Panc1 (cell line): ENCODE results near the gene ETFA. TPM values are rescaled to one million over a fixed set of nuclear protein-coding genes. Genes with fewer than 3 reads are reported as not detected.
A peak's percentile ranks its signal among the peaks of the same experiment; 100 is the strongest.

ENCODE experiments used
- ATAC-seq: fragments of 200-7000 bp; cut with Tn5 transposase; 2 replicates; pipeline ENCODE4 v1.9.1; 2020; ENCODE audit warnings: mild to moderate bottlenecking, moderate library complexity
- BruUV-seq: library from RNA; stranded (reverse); fragments of 400-500 nt; replicated peaks from 2 replicates; lab custom pipeline; 2021; lab: Mats Ljungman, UMichigan
- CTCF ChIA-PET: fragments of 300-600 bp; sonication (Branson Sonifier 250); formaldehyde crosslinking; loops from one replicate; lab custom pipeline; 2022; ENCODE audit warnings: antibody characterized with exemption; lab: Charles Lee
- POLR2A ChIA-PET: fragments of 300-600 bp; sonication (Branson Sonifier 250); formaldehyde crosslinking; loops from one replicate; lab custom pipeline; 2022; ENCODE audit warnings: antibody characterized with exemption; lab: Charles Lee
- DNase-seq: peaks from one replicate; pipeline ENCODE4 v3.0.0-alpha.2; 2010; ENCODE audit warnings: low read depth, low spot score
- H3K27ac ChIP-seq: 2 replicates; pipeline ENCODE4 v1.5.1; 2011; ENCODE audit warnings: mild to moderate bottlenecking, low read length, inconsistent platforms
- H3K27me3 ChIP-seq: fragments of 200-500 bp; sonication (Bioruptor generic); 2 replicates; pipeline ENCODE4 v1.6.0; 2014; ENCODE audit warnings: low read length, inconsistent platforms; ENCODE audit not compliant: control insufficient read depth, insufficient read depth
- H3K36me3 ChIP-seq: fragments of 200-500 bp; sonication (Bioruptor generic); 2 replicates; pipeline ENCODE4 v1.5.1; 2014; ENCODE audit warnings: inconsistent platforms, mild to moderate bottlenecking, low read length, moderate library complexity; ENCODE audit not compliant: control insufficient read depth, insufficient read depth
- H3K4me1 ChIP-seq: 2 replicates; pipeline ENCODE4 v1.5.1; 2011; ENCODE audit warnings: inconsistent platforms, mild to moderate bottlenecking, low read length, moderate library complexity; ENCODE audit not compliant: control insufficient read depth, insufficient read depth
- H3K4me3 ChIP-seq, 2 experiments: 2 replicates each; pipeline ENCODE4 v1.5.1; 2011 to 2012; ENCODE audit warnings: low read depth in 2 of 2, low read length in 2 of 2, mild to moderate bottlenecking in 2 of 2, inconsistent platforms in 1 of 2, moderate library complexity in 1 of 2
- H3K9me3 ChIP-seq: fragments of 200-500 bp; sonication (Bioruptor generic); 2 replicates; pipeline ENCODE4 v1.5.1; 2014; ENCODE audit warnings: low read depth, mild to moderate bottlenecking, inconsistent platforms, low read length, moderate library complexity; ENCODE audit not compliant: control insufficient read depth, insufficient read depth
- CTCF ChIP-seq: fragments of 450-650 bp; IDR thresholded peaks from 2 replicates; pipeline ENCODE4 v1.5.1; 2017; ENCODE audit warnings: mild to moderate bottlenecking
- POLR2AphosphoS5 ChIP-seq: IDR thresholded peaks from 2 replicates; pipeline ENCODE4 v1.6.1; 2012; ENCODE audit warnings: mild to moderate bottlenecking, low read depth, low read length, moderate library complexity
- REST ChIP-seq, 2 experiments: IDR thresholded peaks; 2 replicates each; pipeline ENCODE4 v1.6.1; 2011 to 2012; ENCODE audit warnings: low read depth in 2 of 2, control low read depth in 1 of 2, low read length in 1 of 2, mild to moderate bottlenecking in 1 of 2, moderate library complexity in 1 of 2; ENCODE audit not compliant: insufficient read depth in 1 of 2
- SIN3A ChIP-seq: IDR thresholded peaks from 2 replicates; pipeline ENCODE4 v1.6.1; 2012; ENCODE audit warnings: low read depth, mild to moderate bottlenecking, low read length, moderate library complexity, borderline replicate concordance; ENCODE audit not compliant: insufficient read depth
- TCF7L2 ChIP-seq: IDR thresholded peaks from 2 replicates; pipeline ENCODE4 v1.6.1; 2011; ENCODE audit warnings: mild to moderate bottlenecking, low read depth, low read length, inconsistent platforms
- in situ Hi-C: cut with HindIII; loops from 2 replicates; pipeline ENCODE4 v1.10.0; 2016; ENCODE audit warnings: low sequenced_read_pairs, low pct_unique_long_range_greater_than_20kb
- intact Hi-C: fragments of 100-400 bp; cut with micrococcal nuclease; formaldehyde crosslinking; loops from one replicate; pipeline ENCODE4 v1.10.0; 2022; ENCODE audit not compliant: unreplicated experiment
- total RNA-seq: library from RNA; stranded (reverse); gene quantifications from one replicate; pipeline ENCODE4 v1.2.1, GENCODE V29; 2021; ENCODE audit not compliant: unreplicated experiment

ETFA gene
- total RNA-seq, 1 experiment from 2014 or later, result 159 TPM

GRCh38 chr15:76190751-76191538 is 120.3 kb downstream of the ETFA start:
- CTCF ChIA-PET, result no interaction called here
- ATAC-seq (peak; percentile 94), DNase-seq (no peak)
- H3K36me3 ChIP-seq, result no peaks in the 10 kb centered on the region
- no peaks in the 10 kb centered on the region for H3K27me3 ChIP-seq
- in situ Hi-C loops, result no loop called here
- H3K4me3 ChIP-seq, result peak overlapping the region in 1 of 2 experiments; percentile 24; a peak in 2 of 4 replicates
- intact Hi-C loops, result loop anchor here (2.0 kb wide), 1 partner anchor 140 kb away; no protein-coding TSS in a partner anchor
- H3K4me1 ChIP-seq, result peaks cover 15% of the 10 kb centered on the region
- TF ChIP-seq CTCF (peak; percentile 96), SIN3A (no peak)
- no peaks in the 10 kb centered on the region for H3K9me3 ChIP-seq
- POLR2A ChIA-PET, result no interaction called here
- H3K27ac ChIP-seq, result no peak overlapping the region
- BruUV-seq, result no TSS peak

- H3K9me3 ChIP-seq, result no peaks in the 10 kb centered on the region
- no TSS peak for BruUV-seq
- no peak for TF ChIP-seq REST (IDR thresholded peaks at IDR 0.05; ENCODE audit: insufficient read depth in 1 of 2, low read depth in 2 of 2, low read length in 1 of 2)
- no peak for TF ChIP-seq POLR2AphosphoS5
- TF ChIP-seq SIN3A, result no peak
- no peak for TF ChIP-seq CTCF
- TF ChIP-seq TCF7L2, result no peak
- H3K27me3 ChIP-seq, result no peaks in the 10 kb centered on the region
- intact Hi-C loops (loop anchor here (2.0 kb wide), 1 partner anchor 141 kb away; no protein-coding TSS in a partner anchor), in situ Hi-C loops (no loop called here)
- no peak for ATAC-seq
- no peaks in the 10 kb centered on the region for H3K36me3 ChIP-seq
- no peak overlapping the region for H3K27ac ChIP-seq
- H3K4me3 ChIP-seq, result peak overlapping the region in 1 of 2 experiments; percentile 24; a peak in 2 of 4 replicates
- ChIA-PET CTCF (interaction anchor here (1.0 kb wide), 1 partner anchor 144 kb away, joined by 3 read pairs; no protein-coding TSS in a partner anchor), POLR2A (no interaction called here)
- H3K4me1 ChIP-seq, result peaks cover 15% of the 10 kb centered on the region
- no peak for DNase-seq
Observed at GRCh38 chr15:76190070-76190564, 121.2 kb downstream of the ETFA start.
